Amniotic stem cell (primary cell): ENCODE measurements around the gene MAD2L1BP.
"Not testable (repeated sequence)": the region's sequence is repeated elsewhere in the genome, so short reads cannot be mapped to it uniquely, and the experiment has no call there.

Experiments
- DNase-seq: peaks from one replicate; lab custom pipeline; 2025; lab: John Stamatoyannopoulos, UW

MAD2L1BP gene, protein sequence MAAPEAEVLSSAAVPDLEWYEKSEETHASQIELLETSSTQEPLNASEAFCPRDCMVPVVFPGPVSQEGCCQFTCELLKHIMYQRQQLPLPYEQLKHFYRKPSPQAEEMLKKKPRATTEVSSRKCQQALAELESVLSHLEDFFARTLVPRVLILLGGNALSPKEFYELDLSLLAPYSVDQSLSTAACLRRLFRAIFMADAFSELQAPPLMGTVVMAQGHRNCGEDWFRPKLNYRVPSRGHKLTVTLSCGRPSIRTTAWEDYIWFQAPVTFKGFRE

GRCh38 chr6:43635387-43636307 lies at the start of gene MAD2L1BP:
TSS of gene MAD2L1BP (plus strand) at chr6:43635840. CDS start at chr6:43635876, 36 bp downstream.
- peak; percentile 62 for DNase-seq

GRCh38 chr6:43588194-43588593 lies 47.4 kb upstream of the MAD2L1BP start:
- no peak for DNase-seq

- DNase-seq: not testable (repeated sequence)
Measured at GRCh38 chr6:43589564-43589963, 46.1 kb upstream of the MAD2L1BP start.

- no peak for DNase-seq
Measured at GRCh38 chr6:43593938-43594337, 41.7 kb upstream of the MAD2L1BP start.

- DNase-seq: no peak
Measured at GRCh38 chr6:43600595-43600994, 35.0 kb upstream of the MAD2L1BP start.

- peak; percentile 42 for DNase-seq
Measured at GRCh38 chr6:43604174-43604573, 31.5 kb upstream of the MAD2L1BP start.

- no peak for DNase-seq
Measured at GRCh38 chr6:43606019-43606418, 29.6 kb upstream of the MAD2L1BP start.

DNA sequence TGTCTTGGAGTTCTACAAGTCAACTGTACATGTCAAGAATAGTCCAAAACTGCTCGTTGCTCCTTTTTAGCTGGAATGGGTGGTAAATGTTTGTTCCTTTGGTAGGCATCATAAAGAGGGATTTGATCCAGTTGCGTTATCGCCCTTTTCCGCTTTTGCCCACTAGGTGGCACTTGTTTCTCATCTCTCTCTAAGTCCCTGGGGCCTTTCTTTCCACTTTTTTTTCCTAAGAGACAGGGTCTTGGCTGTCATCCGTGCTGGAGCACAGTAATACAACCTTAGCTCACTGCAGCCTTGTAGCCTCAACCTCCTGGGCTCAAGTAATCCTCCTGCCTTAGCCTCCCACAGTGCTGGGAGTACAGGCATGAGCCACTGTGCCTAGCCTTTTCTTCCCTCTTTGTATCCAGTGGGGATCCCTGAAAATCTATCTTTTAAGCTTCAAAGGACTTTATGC lies 27.3 kb upstream of the MAD2L1BP start:
- DNase-seq: peak; percentile 73

DNA sequence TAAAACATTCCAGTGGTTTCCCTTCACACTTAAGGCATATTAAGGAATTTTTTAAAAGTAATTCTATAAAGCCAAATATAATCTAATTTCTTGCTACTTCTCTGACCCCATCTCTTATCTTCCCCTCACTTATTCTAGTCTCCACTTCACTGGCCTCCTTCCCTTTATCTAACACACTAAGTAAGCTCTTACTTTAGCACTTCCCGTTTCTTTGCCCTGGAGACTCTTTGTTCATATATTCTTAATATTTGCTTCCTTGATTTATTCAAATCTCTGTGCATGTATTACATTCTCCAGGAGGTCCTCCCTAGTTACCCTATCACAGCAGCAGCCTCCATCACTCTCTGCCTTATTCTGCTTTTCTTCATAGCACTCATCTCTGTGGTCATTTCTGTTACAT lies 26.8 kb upstream of the MAD2L1BP start:
- DNase-seq: no peak

DNA sequence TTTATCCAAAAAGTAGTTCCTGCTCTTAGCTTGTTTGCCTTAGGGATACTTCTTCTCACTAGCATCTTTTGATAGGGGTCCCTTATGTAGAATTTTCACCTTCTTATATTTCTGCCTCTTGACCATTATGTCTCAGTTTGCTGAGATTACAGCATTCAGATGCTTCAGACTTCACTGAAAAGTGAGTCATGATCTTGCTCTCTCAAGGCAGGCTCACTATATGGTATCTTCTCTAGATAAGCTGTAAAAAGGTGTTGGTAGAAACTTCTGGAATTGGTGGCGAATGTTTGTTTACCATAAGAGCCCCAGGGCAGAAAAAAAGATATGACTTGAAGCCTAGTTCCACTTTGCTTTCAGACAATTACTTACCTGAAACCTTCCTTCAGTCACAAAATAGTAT lies 26.2 kb upstream of the MAD2L1BP start:
- no peak for DNase-seq

GRCh38 chr6:43610431-43610830 lies 25.2 kb upstream of the MAD2L1BP start:
- DNase-seq: no peak

DNA sequence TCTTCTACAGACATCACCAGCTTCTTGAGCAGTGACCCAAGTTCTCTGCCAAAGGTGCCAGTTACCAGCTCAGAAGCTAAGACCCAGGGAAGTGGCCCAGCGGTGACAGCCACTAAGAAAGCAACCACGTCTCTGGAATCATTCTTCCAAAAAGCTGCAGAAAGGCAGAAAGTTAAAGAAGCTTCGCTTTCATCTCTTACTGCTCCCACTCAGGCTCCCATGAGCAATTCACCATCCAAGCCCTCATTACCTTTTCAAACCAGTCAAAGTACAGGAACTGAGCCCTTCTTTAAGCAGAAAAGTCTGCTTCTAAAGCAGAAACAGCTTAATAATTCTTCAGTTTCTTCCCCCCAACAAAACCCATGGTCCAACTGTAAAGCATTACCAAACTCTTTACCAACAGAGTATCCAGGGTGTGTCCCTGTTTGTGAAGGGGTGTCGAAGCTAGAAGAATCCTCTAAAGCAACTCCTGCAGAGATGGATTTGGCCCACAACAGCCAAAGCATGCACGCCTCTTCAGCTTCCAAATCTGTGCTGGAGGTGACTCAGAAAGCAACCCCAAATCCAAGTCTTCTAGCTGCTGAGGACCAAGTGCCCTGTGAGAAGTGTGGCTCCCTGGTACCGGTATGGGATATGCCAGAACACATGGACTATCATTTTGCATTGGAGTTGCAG lies 21.8 kb upstream of the MAD2L1BP start:
- DNase-seq: no peak

- DNase-seq: no peak
Measured at GRCh38 chr6:43614396-43614730, 21.3 kb upstream of the MAD2L1BP start.

DNA sequence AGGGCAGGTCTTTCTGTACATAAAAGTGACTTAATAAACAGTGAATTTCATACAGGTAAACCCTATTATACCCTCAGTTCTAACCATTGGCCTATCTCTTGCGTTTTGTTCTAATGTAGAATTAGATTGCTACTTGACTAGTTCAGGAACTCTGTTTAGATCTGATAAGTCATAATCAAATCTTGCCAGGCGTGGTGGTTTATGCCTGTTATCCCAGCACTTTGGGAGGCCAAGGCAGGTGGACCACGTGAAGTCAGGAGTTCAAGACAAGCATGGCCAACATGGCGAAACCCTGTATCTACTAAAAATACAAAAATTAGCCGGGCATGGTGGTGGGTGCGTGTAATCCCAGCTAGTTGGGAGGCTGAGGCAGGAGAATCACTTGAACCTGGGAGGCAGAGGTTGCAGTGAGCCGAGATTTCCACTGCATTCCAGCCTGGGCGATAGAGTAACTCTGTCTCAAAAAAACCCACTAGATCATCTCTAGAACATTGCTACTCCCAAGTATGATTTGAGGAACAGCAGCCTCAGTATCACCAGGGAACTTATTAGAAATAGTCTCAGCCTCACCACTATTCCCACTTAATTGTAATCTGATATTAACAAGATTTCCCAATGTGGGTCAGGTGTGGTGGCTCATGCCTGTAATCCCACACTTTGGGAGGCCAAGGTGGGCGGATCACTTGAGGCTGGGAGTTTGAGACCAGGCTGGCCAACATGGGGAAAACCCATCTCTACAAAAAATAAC lies 18.7 kb upstream of the MAD2L1BP start:
- DNase-seq: no peak

DNA sequence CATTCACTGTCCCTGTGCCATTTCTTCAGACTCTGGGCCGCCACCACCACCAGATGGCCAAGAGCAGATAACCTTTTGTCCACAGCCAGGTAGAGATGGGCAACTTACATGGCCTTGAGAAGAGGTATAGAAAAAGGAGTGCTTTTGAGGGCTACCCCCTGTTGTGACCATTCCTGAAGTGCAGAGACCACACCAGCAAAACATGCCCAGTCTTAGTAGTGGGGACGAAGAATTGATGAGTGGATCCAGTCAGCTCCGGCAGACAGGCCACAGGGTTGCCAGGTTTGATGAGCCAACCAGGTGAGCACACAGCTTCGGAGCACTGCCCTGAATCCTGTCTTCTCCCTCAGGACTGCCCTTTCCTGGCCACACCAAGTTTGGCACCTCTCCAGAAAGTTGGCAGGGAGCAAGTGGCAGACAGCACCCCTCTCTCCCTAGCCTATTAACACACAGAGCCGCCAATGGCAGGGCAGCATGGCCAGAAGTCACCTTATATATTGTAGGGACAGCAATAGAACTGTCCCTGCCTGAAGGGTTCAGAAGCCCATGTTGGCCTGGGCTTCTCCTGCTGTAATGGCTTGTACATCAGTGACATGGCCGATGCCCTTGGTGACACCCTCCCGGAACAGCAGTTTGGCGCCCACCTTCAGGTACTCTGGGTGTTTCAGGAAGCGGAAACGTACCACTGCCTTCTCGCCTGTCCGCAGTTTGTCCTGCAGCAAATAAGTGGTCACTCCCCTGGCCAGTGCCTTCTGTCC lies 14.4 kb upstream of the MAD2L1BP start:
- DNase-seq: no peak

DNA sequence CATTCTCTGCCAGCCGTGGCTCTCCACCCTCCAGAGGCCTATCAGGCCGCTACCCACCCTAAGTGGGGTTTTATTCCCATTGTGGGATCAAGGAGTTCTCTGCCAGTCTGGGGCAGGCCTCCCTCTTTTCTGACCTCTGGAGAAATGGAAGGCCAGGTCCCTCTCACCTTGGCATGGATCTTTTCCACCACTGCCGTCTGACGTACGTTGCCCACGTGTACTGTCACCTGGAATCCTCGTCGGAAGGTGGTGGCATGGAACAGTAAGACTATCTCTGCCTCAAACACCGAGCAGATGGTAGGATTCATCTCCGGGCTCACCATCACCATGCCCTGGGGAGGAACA lies 13.8 kb upstream of the MAD2L1BP start:
- no peak for DNase-seq

DNA sequence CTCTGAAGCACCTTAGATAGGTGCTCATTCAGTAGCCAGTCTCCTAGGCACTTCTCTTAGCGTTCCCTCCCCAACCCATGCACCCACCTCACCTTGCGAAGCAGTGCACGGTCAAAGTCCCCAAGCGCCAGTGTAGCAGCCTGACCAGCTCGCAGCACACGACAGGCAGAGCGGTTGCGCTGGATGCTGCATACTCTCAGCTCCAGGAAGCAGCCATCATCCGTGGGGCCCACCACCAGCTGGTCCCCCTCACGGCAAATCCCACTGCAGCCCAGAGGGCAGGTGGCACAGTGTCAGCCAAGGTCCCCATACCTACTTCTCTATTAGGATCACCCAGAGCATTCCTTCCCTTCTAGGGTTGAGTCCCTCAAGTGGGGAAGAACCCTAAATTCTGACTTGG lies 13.1 kb upstream of the MAD2L1BP start:
- no peak for DNase-seq

DNA sequence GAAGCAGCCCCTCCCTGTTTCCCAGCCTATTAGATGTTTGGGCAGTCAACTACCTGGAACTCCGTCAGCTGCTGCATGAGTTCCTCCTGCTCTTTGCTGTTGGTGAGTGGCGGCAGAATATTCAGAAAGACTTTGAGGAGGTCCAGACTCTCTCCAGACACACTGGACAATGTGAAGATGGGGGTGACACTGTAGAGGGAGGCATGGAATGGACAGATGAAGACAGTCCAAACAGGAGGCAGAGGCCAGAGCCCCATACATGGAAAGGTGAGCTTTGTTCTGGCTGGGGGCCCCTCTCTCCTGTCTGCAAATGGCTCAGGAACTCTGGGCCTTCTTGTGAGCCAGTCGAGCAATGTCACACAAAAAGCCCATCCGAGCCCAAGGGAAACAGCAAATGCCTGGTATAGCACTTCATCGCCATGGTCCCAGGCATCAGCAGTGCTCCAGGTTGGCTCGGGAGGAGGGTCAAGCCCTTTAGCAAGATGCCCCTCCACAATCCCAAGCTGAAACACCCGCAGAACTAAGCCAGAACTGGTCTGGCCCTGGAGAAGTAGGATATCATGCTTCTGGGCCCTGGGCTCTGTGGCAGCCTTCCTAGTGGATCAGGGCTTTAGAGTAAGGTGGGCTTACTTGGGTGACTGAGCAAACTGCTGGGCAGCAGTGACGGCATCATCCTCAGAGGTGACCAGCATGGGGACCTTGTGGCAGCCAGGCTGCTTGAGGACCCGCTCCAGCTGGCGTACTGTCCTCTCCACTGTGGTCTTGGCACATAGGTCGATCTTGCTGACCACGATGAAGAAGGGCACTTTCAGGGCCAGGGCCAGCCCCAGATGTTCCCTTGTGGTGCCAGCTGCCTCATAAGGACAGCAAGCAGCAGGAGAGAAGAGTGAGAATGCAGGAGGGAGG lies 11.5 kb upstream of the MAD2L1BP start:
- no peak for DNase-seq

GRCh38 chr6:43624786-43625288 lies 10.8 kb upstream of the MAD2L1BP start:
- DNase-seq: no peak

DNA sequence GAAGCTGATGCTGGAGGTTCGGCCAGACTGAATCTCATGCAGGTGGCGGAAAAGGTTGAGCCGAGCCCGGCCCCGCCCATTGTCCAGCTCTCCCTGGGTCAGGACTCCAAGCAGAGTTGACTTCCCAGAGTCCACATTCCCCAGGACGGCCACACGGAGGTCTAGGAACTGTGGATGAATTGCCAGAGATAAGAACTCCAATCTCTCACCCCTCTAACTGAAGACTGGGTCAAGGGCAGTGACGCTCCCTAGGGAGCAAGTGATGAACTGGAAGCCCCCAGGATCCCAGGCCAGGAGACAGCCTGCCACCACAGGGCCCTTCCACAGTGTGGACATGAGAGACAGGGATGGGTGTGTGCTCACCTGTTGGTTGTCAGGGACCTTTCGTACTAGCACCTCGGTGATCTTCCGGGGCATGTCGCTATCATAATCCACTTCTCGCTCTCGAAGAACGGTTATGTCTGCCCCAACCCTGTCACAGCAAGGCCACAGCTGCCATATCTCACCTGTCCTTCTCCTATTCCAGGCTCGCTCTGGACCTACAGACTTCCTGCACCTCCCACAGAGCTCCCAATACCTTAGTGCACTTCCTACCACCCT lies 10.1 kb upstream of the MAD2L1BP start:
- DNase-seq: no peak
